Astrocyte (in vitro differentiated cells and primary cell): ENCODE measurements around the gene METAP1. TPM values are rescaled to one million over a fixed set of nuclear protein-coding genes. Genes with fewer than 3 reads are reported as not detected.

Experiments used
- DNase-seq: peaks from one replicate; pipeline ENCODE4 v3.0.0-alpha.2; 2010; ENCODE audit warnings: low read depth
- FAIRE-seq: peaks from 2 replicates; lab custom pipeline; 2011; peaks lifted over from hg19 to GRCh38; lab: Jason Lieb, UNC
- H2AFZ ChIP-seq: 2 replicates; pipeline ENCODE4 v1.6.0; 2012; ENCODE audit warnings: low read depth, low read length, inconsistent platforms
- H3K27ac ChIP-seq: 2 replicates; pipeline ENCODE4 v1.5.1; 2011; ENCODE audit warnings: low read depth, low read length, inconsistent platforms
- H3K27me3 ChIP-seq: 2 replicates; pipeline ENCODE4 v1.6.0; 2011; ENCODE audit warnings: low read length, inconsistent platforms; ENCODE audit not compliant: insufficient read depth
- H3K36me3 ChIP-seq: 2 replicates; pipeline ENCODE4 v1.5.1; 2011; ENCODE audit warnings: low read length, inconsistent platforms; ENCODE audit not compliant: insufficient read depth
- H3K4me1 ChIP-seq: 2 replicates; pipeline ENCODE4 v1.5.1; 2011; ENCODE audit warnings: low read length, inconsistent platforms; ENCODE audit not compliant: insufficient read depth
- H3K4me2 ChIP-seq: 2 replicates; pipeline ENCODE4 v1.6.0; 2012; ENCODE audit warnings: low read length, inconsistent platforms
- H3K4me3 ChIP-seq: 2 replicates; pipeline ENCODE4 v1.5.1; 2011; ENCODE audit warnings: low read depth, mild to moderate bottlenecking, low read length, inconsistent platforms; ENCODE audit not compliant: insufficient read depth
- H3K79me2 ChIP-seq: 2 replicates; pipeline ENCODE4 v1.6.0; 2012; ENCODE audit warnings: mild to moderate bottlenecking, low read length, inconsistent platforms; ENCODE audit not compliant: insufficient read depth
- H3K9ac ChIP-seq: 2 replicates; pipeline ENCODE4 v1.6.0; 2012; ENCODE audit warnings: mild to moderate bottlenecking, low read length, inconsistent platforms
- H3K9me3 ChIP-seq: 2 replicates; pipeline ENCODE4 v1.5.1; 2012; ENCODE audit warnings: low read depth, mild to moderate bottlenecking, low read length, inconsistent platforms; ENCODE audit not compliant: insufficient read depth
- H4K20me1 ChIP-seq: 2 replicates; pipeline ENCODE4 v1.6.0; 2012; ENCODE audit warnings: low read length, inconsistent platforms; ENCODE audit not compliant: insufficient read depth
- H3K27ac Mint-ChIP-seq: one replicate; pipeline ENCODE4 v1.8.0; 2021; ENCODE audit warnings: mild to moderate bottlenecking, mixed read lengths; ENCODE audit not compliant: unreplicated experiment
- H3K27me3 Mint-ChIP-seq: one replicate; pipeline ENCODE4 v1.8.0; 2021; ENCODE audit warnings: low read depth, mixed read lengths; ENCODE audit not compliant: unreplicated experiment
- H3K36me3 Mint-ChIP-seq: one replicate; pipeline ENCODE4 v1.8.0; 2021; ENCODE audit warnings: low read depth, mixed read lengths; ENCODE audit not compliant: unreplicated experiment
- H3K4me1 Mint-ChIP-seq: one replicate; pipeline ENCODE4 v1.8.0; 2021; ENCODE audit warnings: low read depth, mixed read lengths; ENCODE audit not compliant: unreplicated experiment
- H3K4me3 Mint-ChIP-seq: one replicate; pipeline ENCODE4 v1.8.0; 2021; ENCODE audit warnings: mild to moderate bottlenecking, moderate library complexity, mixed read lengths; ENCODE audit not compliant: unreplicated experiment
- H3K9me3 Mint-ChIP-seq: one replicate; pipeline ENCODE4 v1.8.0; 2021; ENCODE audit warnings: mild to moderate bottlenecking, mixed read lengths; ENCODE audit not compliant: unreplicated experiment
- EZH2 ChIP-seq: IDR thresholded peaks from 2 replicates; pipeline ENCODE4 v1.6.1; 2012; ENCODE audit warnings: mild to moderate bottlenecking, low read length, inconsistent platforms; ENCODE audit not compliant: insufficient read depth
- total RNA-seq: library from RNA; stranded (reverse); gene quantifications from 2 replicates; pipeline ENCODE4 v1.2.1, GENCODE V29; 2021
- TF ChIP-seq, protein P1 (sequence below): IDR thresholded peaks from 2 replicates; pipeline ENCODE4 v1.5.1; 2011; ENCODE audit warnings: low read depth, mild to moderate bottlenecking, inconsistent platforms, low read length, moderate library complexity; ENCODE audit not compliant: insufficient read depth

METAP1 gene
- total RNA-seq, 1 donor from 2014 or later = 60.9 TPM

GRCh38 chr4:98958065-98958464 lies 37.5 kb upstream of the METAP1 start:
- H3K9me3 ChIP-seq = no peaks in the 10 kb centered on the region
- H3K4me1 ChIP-seq = no peaks in the 10 kb centered on the region
- Mint-ChIP-seq H3K27ac (no peak overlapping the region), H3K9me3 (peaks cover 3% of the 10 kb centered on the region), H3K27me3 (no peaks in the 10 kb centered on the region), H3K4me1 (no peaks in the 10 kb centered on the region), H3K36me3 (no peaks in the 10 kb centered on the region), H3K4me3 (no peak overlapping the region)
- H3K27ac ChIP-seq = no peak overlapping the region
- no peaks in the 10 kb centered on the region for H3K79me2 ChIP-seq
- H4K20me1 ChIP-seq = no peaks in the 10 kb centered on the region
- H3K9ac ChIP-seq = no peak overlapping the region
- FAIRE-seq (no peak), DNase-seq (no peak)
- H3K4me2 ChIP-seq = no peak overlapping the region
- no peak overlapping the region for H3K4me3 ChIP-seq
- no peaks in the 10 kb centered on the region for H3K36me3 ChIP-seq
- TF ChIP-seq EZH2 = no peak
- TF ChIP-seq, protein P1, sequence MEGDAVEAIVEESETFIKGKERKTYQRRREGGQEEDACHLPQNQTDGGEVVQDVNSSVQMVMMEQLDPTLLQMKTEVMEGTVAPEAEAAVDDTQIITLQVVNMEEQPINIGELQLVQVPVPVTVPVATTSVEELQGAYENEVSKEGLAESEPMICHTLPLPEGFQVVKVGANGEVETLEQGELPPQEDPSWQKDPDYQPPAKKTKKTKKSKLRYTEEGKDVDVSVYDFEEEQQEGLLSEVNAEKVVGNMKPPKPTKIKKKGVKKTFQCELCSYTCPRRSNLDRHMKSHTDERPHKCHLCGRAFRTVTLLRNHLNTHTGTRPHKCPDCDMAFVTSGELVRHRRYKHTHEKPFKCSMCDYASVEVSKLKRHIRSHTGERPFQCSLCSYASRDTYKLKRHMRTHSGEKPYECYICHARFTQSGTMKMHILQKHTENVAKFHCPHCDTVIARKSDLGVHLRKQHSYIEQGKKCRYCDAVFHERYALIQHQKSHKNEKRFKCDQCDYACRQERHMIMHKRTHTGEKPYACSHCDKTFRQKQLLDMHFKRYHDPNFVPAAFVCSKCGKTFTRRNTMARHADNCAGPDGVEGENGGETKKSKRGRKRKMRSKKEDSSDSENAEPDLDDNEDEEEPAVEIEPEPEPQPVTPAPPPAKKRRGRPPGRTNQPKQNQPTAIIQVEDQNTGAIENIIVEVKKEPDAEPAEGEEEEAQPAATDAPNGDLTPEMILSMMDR = no peak
- H2AFZ ChIP-seq = no peak overlapping the region
- H3K27me3 ChIP-seq = no peaks in the 10 kb centered on the region

DNA sequence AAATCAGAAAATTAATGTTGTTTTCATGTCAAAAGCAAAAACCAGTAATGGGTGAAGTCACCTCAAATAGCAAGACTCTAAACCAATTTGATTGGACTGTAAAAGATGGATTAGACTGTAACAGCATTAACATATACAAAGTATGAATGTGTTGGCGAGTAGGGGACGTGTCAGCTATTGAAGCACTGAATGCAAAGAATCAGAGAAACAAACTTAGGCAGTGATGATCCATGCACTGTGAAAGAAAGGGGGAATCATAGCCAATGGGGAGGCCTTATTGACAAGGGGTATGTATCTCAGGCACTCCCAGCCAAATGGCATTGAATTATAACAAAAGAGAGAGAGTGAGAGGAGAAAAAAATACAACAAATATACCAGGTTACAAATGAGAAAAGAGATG lies 36.1 kb upstream of the METAP1 start:
- FAIRE-seq = no peak

GRCh38 chr4:98961770-98962169 lies 33.8 kb upstream of the METAP1 start:
- Mint-ChIP-seq H3K36me3 (no peaks in the 10 kb centered on the region), H3K9me3 (peaks cover 2% of the 10 kb centered on the region), H3K4me1 (peaks cover 12% of the 10 kb centered on the region), H3K27ac (no peak overlapping the region), H3K27me3 (no peaks in the 10 kb centered on the region), H3K4me3 (no peak overlapping the region)
- Histone ChIP-seq H3K4me3 (no peak overlapping the region), H3K4me1 (peaks cover 6% of the 10 kb centered on the region), H3K9ac (no peak overlapping the region), H3K9me3 (no peaks in the 10 kb centered on the region), H4K20me1 (no peaks in the 10 kb centered on the region), H3K27ac (no peak overlapping the region), H3K36me3 (no peaks in the 10 kb centered on the region), H2AFZ (no peak overlapping the region), H3K27me3 (no peaks in the 10 kb centered on the region), H3K79me2 (no peaks in the 10 kb centered on the region), H3K4me2 (no peak overlapping the region)
- DNase-seq = no peak
- no peak for FAIRE-seq
- TF ChIP-seq, protein P1 = no peak
- TF ChIP-seq EZH2 = no peak

More for the DNA sequence above, 36.1 kb upstream of the METAP1 start:
- Histone ChIP-seq H2AFZ (no peak overlapping the region), H3K79me2 (no peaks in the 10 kb centered on the region), H3K36me3 (no peaks in the 10 kb centered on the region), H3K27ac (no peak overlapping the region), H3K27me3 (no peaks in the 10 kb centered on the region), H3K9me3 (no peaks in the 10 kb centered on the region), H3K9ac (no peak overlapping the region), H3K4me3 (no peak overlapping the region), H4K20me1 (no peaks in the 10 kb centered on the region), H3K4me2 (no peak overlapping the region), H3K4me1 (peaks cover 6% of the 10 kb centered on the region)
- Mint-ChIP-seq H3K27me3 (no peaks in the 10 kb centered on the region), H3K9me3 (peaks cover 3% of the 10 kb centered on the region), H3K4me3 (no peak overlapping the region), H3K36me3 (no peaks in the 10 kb centered on the region), H3K4me1 (peaks cover 10% of the 10 kb centered on the region), H3K27ac (no peak overlapping the region)
- no peak for TF ChIP-seq EZH2
- TF ChIP-seq, protein P1 = no peak
- no peak for DNase-seq
